ENCODE results near the gene KIF2A.

KIF2A gene

DNA sequence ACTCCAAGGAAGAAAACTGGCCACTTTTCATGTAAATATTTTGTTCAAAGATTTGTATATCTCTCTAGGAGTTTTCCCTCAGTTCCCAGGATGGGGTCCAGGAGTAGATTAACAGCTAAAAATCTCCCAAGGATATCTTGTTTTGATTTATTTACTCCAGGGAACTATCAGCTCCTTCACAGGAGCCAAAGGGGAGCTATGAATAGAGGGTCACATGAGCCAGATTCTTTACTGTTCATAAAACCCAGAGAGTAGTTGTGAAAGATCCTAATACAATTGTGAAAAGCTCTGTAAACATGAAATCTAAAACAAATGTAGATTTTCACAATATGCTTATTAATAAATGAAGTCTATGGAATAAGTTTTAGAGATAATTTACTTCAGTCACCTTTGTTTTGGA lies 80.8 kb downstream of the KIF2A start:
- DNase-seq = no peak

DNA sequence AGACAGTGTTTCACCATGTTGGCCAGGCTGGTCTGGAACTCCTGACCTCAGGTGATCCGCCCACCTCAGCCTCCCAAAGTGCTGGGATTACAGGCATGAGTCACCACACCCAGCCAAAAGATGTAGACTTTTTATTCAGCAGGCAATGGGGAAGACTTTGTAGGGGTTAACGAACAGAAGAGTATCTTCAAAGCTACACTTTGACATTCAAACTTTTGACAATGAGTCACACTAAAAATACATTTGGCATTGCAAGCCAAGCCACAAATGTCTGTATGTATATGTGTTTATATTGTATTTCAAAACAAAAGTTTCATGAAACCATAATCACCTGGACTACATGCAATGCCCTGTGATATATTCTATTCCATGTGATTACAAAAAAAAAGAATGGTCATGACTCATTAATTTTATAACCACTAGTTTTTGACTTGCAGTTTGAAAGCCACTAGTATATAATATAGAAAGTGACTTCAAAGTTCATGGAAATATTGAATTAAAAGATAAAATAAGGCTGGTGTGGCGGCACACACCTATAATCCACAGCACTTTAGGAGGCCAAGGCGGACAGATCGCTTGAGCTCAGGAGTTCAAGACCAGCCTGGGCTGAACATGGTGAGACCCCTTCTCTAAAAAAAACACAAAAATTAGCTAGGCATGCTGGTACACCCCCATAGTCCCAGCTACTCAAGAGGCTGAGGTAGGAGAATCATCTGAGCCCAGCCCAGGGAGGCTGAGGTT lies 89.4 kb downstream of the KIF2A start:
- no peak for DNase-seq

DNA sequence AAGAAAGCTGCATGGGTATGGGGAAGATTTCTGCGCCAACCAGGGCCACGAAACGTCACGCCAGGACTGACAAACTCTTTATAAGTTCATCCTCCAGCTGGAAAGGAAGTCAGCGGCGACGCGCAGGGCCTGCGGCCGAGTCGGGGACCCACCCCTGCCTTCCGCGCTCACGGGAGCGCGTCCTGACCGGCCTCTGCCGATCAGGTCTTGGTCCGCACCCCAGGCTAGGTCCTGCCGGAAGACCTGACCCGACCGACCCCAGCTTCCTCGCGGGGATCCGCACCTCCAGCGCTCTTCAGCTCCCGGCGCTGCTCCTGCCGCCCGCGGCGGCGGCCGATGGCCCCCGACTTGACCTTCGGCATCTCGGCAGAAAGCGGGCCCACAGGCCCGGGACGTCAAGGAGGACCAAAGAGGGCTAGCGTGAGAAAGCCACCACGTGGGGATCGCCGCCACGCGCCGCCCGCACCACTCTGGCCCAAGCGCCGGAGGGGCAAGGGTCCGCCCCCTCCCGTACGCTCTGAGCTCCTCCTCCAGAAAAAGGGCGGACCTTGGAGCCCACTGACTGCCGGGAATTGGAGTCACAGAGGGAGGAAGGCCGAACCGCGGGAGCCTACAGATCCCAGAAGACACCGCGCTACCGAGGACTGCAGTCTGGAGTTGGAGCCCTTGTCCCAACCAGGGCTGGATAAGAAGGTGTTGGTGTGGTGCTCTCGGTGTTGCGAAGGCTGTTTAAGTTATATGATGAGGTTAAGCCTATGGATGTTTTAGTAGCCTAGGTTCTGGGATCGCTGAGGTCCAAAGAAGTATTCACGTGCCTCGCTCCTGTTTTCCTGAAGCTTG lies 97.6 kb downstream of the KIF2A start, which contains the start of gene DIMT1:
Gene DIMT1 (minus strand): TSS at position 495 of the 840 bp plus-strand sequence. CDS start 133 bp downstream, at position 362.
- DNase-seq = peak; percentile 88

DNA sequence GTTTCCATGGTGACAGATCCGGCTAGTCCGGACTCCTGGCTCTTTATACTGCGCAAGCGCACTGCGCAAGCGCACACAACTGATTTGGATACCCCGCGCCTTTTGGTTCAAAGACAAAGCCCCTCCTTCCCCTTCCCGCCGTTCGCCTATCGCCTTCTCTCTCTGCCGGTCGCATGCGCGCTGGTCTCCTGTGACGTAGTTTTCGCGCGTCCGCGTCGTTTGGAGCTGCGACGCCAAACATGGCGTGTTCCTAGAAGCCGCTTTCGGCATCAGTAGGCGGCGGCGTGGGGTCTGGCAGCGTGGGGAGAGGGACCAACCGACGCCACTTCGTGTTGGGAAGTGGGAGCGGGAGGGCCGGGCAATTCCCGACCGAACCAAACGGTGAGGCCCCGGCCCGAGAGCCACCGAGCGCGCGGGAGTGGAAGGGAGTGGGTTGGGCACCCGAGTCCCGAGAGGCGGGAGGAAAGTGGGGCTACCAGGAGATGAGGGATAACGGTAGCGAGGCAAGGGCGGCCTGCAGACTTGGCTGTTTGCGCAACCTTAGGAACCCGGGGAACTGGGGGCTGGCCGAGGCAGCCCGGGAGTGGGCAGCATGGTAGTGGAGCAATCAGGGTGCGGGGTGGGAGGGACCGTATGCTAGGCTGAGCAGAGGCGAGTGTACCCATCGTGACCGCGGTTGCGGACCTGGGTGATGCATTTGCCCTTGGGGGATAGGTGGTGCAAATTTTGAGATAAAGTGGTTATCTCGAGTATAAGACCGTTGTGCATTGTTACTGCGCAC lies 106.7 kb downstream of the KIF2A start, which contains the start of gene IPO11:
Gene IPO11 (plus strand): TSS at position 215 of the 781 bp plus-strand sequence. CDS start 24,517 bp downstream, outside the sequence.
- peak; percentile 98 for DNase-seq

DNA sequence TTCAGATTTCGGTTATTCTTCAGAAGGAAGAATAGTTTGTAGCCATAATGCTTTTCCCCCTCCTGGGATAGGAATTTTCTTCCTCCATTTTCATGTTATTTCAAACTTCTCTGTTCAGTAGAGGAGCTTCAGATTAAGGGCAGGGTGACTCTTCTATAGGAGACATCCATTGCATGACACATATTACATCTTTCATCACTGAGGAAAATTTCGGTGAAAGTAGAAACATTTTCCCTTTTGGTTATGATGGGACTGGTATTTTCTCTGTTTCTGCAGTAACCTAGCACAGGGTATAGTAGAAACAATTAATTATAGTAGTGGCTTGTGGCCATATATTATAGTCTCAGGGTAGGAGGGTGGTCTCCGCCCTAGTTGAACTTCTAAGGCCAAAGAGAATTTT lies 107.7 kb downstream of the KIF2A start:
- no peak for DNase-seq

DNA sequence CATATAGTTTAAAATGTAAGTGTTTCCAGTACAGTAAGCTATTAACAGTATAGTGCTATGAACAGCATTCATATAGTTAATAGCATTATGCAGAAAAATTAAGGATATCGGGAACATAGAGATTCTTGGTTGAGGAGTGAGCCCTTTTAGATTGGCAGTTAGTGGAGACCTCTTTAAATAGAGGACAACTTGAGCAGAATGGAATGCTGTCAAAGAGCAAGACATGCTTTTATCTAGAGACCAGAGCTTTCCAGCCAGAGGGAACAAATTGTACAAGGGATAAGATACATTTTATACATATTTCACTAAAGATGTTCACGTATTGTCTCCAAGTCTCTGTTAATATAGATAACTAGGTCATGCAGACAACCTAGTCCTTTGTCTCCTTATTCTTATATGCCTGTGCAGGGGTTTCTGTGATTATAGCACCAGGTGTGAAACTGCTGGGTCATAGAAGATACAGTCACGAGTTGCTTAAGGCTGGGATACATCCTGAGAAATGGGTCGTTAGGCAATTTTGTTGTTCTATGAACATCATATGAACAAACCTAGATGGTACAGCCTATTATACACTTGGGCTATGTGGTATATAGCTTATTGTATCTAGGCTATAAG lies 112.6 kb downstream of the KIF2A start:
- DNase-seq = no peak

DNA sequence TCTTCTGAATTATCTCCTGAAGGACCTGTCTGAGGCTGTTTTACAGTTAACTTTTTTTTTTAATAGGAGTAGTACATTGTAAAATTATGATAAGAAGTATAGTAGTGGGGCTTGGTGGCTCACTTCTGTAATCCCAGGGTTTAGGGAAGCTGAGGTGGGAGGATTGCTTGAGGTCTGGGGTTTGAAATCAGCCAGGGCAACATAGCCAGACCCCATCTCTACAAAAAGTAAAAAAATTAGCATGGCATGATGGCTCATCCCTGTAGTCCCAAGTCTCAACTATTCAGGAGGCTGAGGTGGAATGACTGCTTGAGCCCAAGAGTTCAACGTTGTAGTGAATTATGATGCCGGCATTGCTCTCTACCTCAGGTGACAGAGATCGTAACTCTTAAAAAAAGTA lies 113.6 kb downstream of the KIF2A start:
- DNase-seq = no peak

DNA sequence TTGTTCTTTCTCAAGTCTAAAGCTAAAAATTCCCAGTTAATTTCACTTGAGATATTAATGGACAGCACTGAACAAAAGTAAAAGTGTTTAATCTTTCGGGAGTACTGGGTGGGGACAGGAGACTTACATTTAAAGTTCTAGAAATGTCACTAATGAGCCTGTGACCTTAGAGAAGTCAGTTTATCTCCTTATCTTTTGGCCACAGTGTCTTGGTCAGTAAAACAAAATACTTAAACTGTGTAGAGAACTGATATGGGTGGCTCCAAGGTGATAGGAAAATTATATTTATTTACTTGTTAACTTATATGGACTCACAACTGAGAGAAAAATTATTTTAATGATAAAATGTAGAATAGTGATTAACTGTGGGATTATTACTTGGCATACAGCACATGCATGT lies 115.4 kb downstream of the KIF2A start:
- DNase-seq = no peak

DNA sequence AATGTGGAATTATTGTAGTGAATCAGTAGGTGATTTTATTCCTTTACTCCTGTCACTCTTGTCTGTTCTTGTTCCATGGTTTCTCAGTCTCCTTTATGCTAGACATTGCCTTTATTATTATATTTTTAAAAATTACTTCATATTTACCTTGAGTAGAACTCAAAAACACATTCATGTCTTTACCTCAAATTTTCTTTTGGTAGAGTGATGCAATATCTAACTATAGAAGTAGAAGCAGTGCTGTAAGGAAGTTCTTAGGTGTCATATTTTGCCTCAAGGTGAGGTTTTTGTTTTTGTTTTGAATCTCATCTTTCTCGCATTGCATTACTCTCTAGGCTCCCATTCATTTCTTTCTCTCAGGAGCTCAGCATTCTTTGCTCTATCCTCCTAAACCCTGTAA lies 118.8 kb downstream of the KIF2A start:
- no peak for DNase-seq

DNA sequence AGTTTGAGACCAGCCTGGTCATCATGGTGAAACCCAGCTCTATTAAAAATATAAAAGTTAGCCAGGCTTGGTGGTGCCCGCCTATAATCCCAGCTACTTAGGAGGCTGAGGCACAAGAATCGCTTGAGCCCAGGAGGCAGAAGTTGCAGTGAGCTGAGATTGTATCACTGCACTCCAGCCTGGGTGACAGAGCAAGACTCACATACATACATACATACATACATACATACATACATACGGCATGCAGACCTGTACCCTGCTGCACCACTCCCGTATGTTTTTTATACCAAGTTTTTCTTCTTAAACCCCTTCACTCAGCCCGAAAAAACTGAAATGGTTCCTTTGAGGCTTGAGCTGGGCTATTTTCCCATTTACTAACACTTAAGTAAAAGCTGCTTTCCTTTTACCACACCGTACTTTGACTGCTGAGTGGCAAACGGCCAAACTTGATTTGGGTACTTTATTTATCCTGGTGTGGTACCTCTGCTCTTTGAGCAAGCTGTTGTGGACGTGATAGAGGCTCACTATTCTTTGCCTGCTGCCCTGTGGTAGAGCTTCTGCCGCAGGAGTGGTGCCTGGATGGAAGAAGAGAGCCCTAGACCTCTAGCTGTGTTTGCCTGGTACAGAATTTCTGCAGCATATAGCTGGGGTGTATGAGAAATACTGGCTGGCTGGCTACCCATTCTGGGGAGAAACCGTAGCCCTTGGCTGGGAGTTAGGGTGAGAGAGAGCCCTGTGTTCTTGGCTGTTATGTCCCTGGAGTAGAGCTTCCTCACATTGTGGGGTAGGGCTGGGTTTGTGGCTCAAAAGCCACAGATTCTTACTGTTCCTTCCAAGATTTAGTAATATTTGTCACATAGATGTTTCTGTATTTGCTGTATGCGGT lies 126.0 kb downstream of the KIF2A start:
- no peak for DNase-seq

DNA sequence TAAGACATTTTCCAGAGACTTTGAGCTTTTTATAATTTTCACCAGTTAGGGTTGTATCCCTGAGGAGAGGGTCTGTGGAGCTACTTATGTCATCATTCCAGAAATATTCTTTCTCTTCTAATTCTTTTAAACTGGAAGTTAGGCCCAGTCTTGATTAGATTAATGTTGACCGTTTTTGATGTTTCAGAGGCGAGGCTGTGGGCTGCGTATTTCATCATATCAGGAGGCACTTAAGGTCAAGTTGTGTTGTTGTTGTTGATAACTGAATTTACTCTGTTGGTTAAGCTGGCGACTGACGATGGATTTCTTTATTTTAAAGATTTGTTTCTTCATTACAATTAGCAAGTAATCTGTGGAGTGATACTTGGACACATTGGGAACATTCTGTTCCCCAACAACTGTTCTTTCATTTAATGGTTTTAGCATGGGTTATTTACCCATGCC lies 126.6 kb downstream of the KIF2A start:
- DNase-seq = no peak
